Subcutaneous adipose tissue (tissue), 4 donors: ENCODE data around the gene CORO7. TPM values are rescaled to one million over a fixed set of nuclear protein-coding genes. Genes with fewer than 3 reads are reported as not detected.

Experiments used
- total RNA-seq, 4 donors: library from RNA; depleted of rRNA; stranded (reverse); fragments of >200 nt; gene quantifications; one replicate each; pipeline ENCODE4 v1.1.0, GENCODE V29; 2016
- TF ChIP-seq, protein P1 (sequence below): fragments of 450-650 bp; IDR thresholded peaks from one replicate; pipeline ENCODE4 v1.5.1; 2016; ENCODE audit warnings: low read depth, mild to moderate bottlenecking, control low read depth, antibody characterized with exemption, moderate library complexity

CORO7 gene
- total RNA-seq, 4 donors from 2014 or later = 15.5 to 40.9 (median 24.7) TPM

DNA sequence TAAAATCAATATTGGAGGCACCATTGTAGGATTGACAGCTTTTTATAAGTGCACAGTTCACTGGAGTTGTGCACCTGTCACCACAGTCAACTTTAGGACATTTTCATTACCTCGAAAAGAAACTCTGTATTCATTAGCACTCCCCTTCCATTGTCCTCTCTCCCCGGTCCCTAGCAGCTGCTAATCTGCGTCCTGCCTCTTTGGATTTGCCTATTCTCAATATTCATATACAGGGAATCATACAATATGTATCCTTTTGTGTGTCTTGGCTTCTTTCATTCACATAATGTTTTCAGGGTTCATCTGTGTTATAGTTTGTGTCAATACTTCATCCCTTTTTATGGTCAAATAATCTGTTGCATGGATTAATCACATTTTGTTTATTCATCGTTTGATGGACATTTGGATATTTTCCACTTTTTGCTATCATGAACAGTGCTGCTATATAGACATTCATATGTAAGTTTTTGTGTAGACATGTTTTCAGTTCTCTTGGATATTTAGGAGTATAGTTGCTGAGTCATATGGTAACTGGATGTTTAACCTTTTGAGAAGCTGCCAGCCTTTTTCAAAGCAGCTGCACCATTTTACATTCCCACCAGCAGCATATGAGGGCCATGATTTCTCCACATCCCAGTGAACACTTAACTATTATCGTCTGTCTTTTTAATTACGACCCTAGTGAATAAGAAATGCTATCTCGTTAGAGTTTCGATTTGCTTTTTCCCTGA, 19.1 kb upstream of the CORO7 start:
- TF ChIP-seq, protein P1, sequence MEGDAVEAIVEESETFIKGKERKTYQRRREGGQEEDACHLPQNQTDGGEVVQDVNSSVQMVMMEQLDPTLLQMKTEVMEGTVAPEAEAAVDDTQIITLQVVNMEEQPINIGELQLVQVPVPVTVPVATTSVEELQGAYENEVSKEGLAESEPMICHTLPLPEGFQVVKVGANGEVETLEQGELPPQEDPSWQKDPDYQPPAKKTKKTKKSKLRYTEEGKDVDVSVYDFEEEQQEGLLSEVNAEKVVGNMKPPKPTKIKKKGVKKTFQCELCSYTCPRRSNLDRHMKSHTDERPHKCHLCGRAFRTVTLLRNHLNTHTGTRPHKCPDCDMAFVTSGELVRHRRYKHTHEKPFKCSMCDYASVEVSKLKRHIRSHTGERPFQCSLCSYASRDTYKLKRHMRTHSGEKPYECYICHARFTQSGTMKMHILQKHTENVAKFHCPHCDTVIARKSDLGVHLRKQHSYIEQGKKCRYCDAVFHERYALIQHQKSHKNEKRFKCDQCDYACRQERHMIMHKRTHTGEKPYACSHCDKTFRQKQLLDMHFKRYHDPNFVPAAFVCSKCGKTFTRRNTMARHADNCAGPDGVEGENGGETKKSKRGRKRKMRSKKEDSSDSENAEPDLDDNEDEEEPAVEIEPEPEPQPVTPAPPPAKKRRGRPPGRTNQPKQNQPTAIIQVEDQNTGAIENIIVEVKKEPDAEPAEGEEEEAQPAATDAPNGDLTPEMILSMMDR = no peak

- TF ChIP-seq, protein P1 = no peak
Observed at GRCh38 chr16:4433914-4434787, 17.8 kb upstream of the CORO7 start.

DNA sequence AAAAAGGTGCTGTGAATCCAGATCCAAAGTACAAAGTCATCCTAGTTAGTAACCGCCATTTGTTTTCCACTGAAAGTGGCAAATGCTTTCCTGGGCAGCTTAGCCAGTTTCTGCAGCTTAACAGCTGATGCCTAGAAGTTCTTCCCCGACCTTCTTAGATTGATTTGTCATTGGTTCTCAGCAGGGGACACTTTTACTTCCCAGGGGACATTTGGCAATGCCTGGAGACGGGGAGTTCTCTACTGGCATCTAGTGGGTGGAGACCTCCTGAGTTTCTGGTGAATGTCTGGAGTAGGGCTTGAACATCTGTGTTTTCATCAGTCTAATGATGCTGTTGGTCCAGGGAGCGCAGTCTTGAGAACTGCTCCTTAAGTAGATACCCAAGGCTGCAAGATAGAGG, 16.8 kb upstream of the CORO7 start:
- TF ChIP-seq, protein P1 = no peak

DNA sequence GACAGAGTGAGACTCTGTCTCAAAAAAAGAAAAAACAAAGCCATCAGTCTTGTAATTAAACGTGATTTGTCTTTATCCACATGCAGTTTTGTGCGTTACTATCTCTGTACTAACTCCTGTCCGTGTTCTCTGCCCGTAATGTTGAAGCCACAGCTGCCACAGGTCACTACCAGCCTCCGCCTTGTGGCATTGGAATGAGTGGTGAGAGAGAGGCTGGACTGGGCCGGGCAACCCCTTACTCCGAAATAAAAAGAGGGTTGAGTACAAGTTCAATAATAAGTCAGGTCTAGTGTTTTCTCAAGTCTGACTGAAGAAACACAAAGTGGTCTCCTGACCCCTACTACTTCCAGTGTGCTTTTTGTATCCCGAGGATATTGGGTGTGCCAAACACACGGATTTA, 14.6 kb upstream of the CORO7 start:
- TF ChIP-seq, protein P1 = no peak

DNA sequence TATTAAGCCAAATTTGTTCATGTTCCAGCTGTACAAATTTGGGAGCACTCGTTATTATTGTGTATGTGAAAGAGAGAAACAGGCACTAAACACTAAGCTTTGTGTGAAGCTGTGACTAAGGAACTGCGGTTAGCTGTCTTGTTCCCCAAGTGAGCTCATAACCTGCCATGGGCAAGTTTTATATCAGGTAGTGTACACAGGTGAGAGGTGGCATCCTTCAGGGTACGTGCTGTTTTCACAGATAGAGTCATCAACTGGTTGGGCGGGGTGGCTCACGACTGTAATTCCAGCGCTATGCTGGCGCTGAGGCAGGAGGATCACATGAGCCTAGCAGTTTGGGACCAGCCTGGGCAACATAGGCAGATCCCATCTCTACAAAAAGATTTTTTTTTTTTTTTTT, 12.1 kb upstream of the CORO7 start:
- TF ChIP-seq, protein P1 = no peak

- TF ChIP-seq, protein P1 = no peak
Observed at GRCh38 chr16:4426722-4427372, 10.5 kb upstream of the CORO7 start.
